Nucleus accumbens (tissue), 56 donors: Measurements from ENCODE around the gene GABRB2.
"Not testable (repeated sequence)": the region's sequence is repeated elsewhere in the genome, so short reads cannot be mapped to it uniquely, and the experiment has no call there.

Experiments used
- DNase-seq, 56 donors: peaks; one replicate each; lab custom pipeline; 2025; lab: John Stamatoyannopoulos, UW

GABRB2 gene

DNA sequence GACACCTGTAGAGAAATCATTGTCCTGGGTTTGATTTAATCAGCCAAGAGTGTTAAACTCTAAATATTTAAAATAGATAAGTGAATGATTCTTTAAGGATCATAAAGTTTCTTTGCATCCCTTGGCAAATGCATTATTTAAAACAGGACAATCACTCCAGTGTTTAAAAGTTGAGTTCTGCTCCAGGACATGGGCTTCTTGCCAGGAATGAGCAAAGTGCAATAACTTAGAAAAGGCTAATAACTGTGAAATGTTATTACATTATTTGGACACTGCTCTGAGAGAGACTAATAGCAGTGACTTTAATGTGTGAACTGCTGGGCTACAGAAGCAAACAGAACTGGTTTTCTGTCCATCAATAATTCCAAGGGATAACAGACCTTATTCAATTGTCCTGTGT is 283.3 kb downstream of the GABRB2 start:
- DNase-seq, result no peak

DNA sequence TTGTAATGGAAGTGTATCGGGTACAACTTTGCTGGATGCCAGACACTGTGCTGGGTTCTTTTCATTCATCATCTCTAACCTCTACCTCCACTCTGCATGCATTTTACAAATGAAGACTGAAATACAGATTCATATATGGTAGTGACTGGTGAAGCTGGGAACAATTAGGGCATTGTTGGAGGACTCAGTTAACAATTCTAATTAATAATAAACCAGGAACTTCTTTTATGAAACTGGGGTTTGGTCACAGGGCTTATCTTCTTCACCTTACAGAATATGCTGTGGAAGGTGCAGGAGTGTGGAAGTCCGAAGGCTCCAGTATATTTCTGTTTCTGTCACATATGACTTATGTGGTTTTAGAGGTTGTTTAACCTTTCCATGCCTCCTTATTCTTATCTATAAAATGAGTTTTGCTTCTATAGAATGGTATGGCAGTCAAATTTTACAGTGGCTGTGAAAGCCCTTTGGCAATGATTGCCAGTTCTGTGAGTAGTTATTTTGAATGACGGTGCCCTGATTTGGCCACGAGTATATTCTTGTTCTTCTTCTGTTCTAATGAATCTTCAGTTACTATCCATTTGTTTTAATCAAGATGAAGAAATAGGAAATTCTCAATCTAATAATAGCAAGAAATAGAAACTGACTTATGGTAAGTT is 284.7 kb downstream of the GABRB2 start:
- no peak for DNase-seq

DNA sequence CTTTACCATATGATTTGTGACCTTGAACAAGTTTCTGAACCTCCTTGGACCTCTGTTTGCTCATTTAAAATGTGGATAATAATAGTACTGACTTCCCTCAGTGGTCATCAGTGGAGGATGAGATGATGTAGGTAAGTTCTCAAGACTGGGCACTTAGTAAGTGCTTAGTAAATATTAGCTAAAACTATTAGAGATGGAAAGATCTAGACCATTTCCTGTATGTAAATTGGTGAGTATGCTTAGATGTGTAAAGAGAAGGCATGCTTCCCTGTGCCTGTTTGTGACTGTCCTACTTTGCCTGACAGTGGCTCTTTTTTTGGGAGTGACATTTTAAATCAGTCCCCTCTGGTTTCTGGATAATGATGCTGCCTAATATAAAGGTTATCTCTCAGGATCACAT is 288.1 kb downstream of the GABRB2 start:
- DNase-seq, result no peak

DNA sequence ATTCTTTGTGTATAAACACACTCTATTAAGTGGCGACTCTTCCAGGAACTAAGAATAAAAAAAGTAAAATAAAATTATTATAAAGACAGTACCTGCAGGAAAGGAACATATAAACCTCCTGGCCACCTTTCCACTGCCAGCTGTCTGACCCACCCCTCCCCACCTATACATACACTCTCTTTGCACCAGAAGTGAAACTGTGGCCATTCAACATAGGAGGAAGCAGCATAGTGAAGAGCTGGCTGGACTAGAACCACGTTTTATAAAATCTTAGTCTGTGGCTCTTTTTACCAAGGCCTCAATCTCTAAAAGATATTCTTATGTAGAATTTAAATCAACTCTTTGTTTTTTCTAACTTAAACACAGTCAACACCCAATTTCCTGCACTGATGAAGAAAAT is 289.6 kb downstream of the GABRB2 start:
- no peak for DNase-seq

DNA sequence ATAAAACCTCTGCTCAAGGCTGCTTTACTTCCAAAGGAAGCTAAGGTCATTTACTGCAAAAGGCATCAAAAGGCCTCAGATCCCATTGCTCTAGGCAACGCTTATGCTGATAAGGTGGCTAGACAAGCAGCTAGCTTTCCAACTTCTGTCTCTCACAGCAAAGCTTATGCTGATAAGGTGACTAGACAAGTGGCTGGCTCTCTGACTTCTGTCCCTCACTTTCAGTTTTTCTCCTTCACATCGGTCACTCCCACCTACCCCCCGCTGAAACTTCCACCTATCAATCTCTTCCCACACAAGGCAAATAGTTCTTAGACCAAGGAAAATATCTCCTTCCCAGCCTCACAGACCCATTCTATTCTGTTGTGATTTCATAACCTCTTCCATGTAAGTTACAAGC is 293.6 kb downstream of the GABRB2 start:
- not testable (repeated sequence) for DNase-seq

DNA sequence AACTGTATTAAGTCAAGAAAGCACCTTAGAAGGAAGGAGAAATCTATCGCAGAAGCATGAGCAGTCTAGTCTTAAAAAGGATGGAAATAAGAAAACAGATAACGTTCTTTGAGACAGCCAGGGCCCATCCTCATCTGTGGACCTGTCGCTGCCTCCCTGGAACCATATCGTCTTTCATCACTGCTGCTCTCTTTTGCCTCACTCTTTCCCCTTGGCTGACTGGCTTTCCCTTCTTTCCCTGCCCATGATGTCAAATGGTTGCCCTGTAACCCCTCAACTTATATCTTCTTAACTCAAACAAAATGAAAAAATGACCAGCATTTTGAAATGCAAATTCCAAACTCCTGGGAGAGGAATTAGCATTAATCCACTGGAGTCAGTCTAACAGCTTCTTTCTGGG is 299.8 kb downstream of the GABRB2 start:
- no peak for DNase-seq

DNA sequence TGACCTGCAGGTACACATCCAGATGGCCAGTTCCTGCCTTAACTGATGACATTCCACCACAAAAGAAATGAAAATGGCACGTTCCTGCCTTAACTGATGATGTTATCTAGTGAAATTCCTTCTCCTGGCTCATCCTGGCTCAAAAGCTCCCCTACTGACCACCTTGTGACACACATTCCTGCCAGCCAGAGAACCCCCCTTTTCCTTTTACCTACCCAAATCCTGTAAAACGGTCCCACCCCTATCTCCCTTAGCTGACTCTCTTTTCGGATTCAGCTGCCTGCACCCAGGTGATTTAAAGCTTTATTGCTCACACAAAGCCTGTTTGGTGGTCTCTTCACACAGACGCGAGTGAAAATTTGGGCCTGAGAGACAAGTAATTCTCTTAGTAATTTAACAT is 300.7 kb downstream of the GABRB2 start:
- not testable (repeated sequence) for DNase-seq
